Measurements from ENCODE around the gene DNAL1.
A peak's percentile ranks its signal among the peaks of the same experiment; 100 is the strongest.

Gene DNAL1

GRCh38 chr14:73713803-73714655 is 69.2 kb downstream of the DNAL1 start, which contains the start of gene PNMA1:
Gene PNMA1, minus strand, starts transcription at chr14:73714384. Its CDS starts 745 bp downstream, at chr14:73713639.
- peak; percentile 96 for DNase-seq (ENCODE audit: extremely low spot score)
- ChIA-PET POLR2A (no interaction called here), CTCF (interaction anchor here (0.9 to 1.9 kb wide), 6 partner anchors 9 to 80 kb away, joined by 3 to 6 read pairs (median 4); no protein-coding TSS in a partner anchor)
- no peak for TF ChIP-seq CTCF (IDR thresholded peaks at IDR 0.05; ENCODE audit: control extremely low read depth, extremely low read depth, low read depth, missing control alignments)

- TF ChIP-seq CTCF (IDR thresholded peaks at IDR 0.05; ENCODE audit: control extremely low read depth, extremely low read depth, low read depth, missing control alignments) = no peak
- ChIA-PET CTCF (interaction anchor here (1.8 kb wide), 1 partner anchor 27 kb away, joined by 6 read pairs; no protein-coding TSS in a partner anchor), POLR2A (no interaction called here)
- DNase-seq (ENCODE audit: extremely low spot score) = no peak
These were observed 69.9 kb downstream of the DNAL1 start for GRCh38 chr14:73714656-73715081.

DNA sequence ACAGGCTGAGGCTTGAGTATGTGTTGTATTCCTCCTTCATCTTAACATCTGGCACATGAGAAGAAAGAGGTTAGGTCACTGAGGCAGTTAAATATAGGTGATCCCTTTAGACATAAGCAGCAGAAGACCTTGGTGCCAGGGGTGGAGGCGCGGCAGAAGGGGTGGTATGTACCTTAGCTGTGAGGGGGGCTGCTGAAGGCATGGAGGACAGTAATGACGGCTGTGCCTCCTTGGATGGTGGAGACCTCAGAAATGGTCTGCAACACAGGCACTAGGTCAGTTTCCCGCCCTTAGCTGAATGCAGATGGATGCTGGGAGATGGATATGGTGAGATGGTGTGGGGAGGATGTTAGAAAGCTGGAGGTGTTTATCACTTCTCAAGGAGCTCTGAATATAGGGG is 70.9 kb downstream of the DNAL1 start:
- DNase-seq (ENCODE audit: extremely low spot score) = no peak
- no peak for TF ChIP-seq CTCF (IDR thresholded peaks at IDR 0.05; ENCODE audit: control extremely low read depth, extremely low read depth, low read depth, missing control alignments)
- POLR2A ChIA-PET = no interaction called here
- CTCF ChIA-PET = interaction anchor here (1.0 to 3.7 kb wide), 3 partner anchors 13 to 110 kb away, joined by 3 to 25 read pairs (median 4); no protein-coding TSS in a partner anchor

- TF ChIP-seq CTCF (IDR thresholded peaks at IDR 0.05; ENCODE audit: control extremely low read depth, extremely low read depth, low read depth, missing control alignments) = no peak
- POLR2A ChIA-PET = interaction anchor here (0.9 kb wide), 1 partner anchor 581 kb away, joined by 3 read pairs; the partner anchor contains the start of gene PSEN1
These were observed 72.5 kb downstream of the DNAL1 start for GRCh38 chr14:73717266-73717665.

GRCh38 chr14:73717711-73718417 is 73.1 kb downstream of the DNAL1 start:
- no peak for DNase-seq (ENCODE audit: extremely low spot score)
- no peak for TF ChIP-seq CTCF (IDR thresholded peaks at IDR 0.05; ENCODE audit: control extremely low read depth, extremely low read depth, low read depth, missing control alignments)
- CTCF ChIA-PET = interaction anchor here (0.9 to 3.7 kb wide), 3 partner anchors 11 to 106 kb away, joined by 3 to 25 read pairs (median 3); no protein-coding TSS in a partner anchor
- POLR2A ChIA-PET = interaction anchor here (0.6 to 0.9 kb wide), 2 partner anchors 53 to 582 kb away, joined by 3 read pairs; partner anchors contain the start of gene PSEN1

More at GRCh38 chr14:73717266-73717665, 72.5 kb downstream of the DNAL1 start:
- no peak for DNase-seq (ENCODE audit: extremely low spot score)
- CTCF ChIA-PET = interaction anchor here (0.9 to 3.7 kb wide), 3 partner anchors 11 to 107 kb away, joined by 3 to 25 read pairs (median 3); no protein-coding TSS in a partner anchor

All from GM10248 (cell line).